IPS DF 4.7 (cell line): ENCODE results near the gene SDC3.

Experiments
- DNase-seq: peaks from one replicate; pipeline ENCODE4 v3.0.0-alpha.2; 2013; ENCODE audit warnings: low spot score; ENCODE audit errors: extremely low read depth

SDC3 gene

DNA sequence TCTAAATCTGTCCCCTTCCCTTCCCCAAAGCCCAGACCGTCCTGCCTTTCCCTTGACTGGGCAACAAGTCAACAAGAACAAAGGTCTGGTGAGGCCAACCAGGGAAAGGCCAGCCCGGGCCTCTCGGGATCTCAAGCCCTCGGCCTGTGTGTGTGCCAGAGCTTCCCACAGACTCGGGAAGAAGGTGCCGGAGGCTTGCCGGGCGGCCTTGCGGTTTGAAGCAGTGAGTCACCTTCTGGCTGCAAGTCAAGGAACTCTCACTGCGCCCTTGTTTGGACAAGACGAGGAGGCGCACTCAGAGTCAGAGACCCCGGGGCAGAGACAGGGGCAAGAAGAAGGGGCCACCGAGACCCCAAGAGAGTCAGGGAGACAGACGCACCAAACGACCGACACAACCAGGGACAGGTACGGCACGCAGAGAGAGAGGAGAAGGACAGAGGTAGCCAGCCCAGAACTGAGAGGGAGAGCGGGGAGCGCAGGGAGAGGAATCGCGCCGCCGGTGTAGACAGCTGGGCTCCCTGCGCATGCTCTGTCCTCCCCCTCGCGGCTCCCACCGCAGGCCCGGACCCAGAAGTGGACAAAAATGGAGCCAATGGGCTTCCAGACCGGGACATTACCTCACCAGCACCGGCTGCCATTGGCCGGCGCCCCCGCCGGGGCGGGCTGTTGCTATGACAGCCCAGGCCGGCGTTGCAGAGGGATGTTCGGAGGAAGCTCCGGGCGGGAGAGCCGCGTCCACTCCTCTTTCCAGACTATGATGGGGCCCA is 84.4 kb downstream of the SDC3 start:
- no peak for DNase-seq

DNA sequence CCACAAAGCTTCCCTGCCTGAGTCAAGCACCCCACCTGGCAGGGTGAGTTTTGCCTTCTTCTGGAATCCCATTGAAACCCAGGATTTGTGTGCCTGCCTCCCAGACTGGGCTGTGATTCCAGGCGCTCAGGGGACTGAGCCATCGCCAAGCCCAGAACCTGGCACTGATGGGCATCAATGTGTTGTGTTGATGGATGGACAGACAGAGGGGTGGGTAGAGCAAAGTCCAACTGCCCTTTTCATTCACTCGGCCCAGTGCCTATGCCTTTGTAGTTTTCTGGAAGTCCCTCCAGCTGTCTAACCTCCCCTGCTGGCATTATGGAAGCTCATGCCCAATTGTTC is 85.0 kb downstream of the SDC3 start:
- no peak for DNase-seq

GRCh38 chr1:30822966-30823581 is 85.5 kb downstream of the SDC3 start:
- no peak for DNase-seq

- no peak for DNase-seq
These were observed 86.6 kb downstream of the SDC3 start for GRCh38 chr1:30822006-30822405.

- DNase-seq = no peak
These were observed 88.3 kb downstream of the SDC3 start for GRCh38 chr1:30820299-30820698.
